Activated T-cell treated with anti-CD3 and anti-CD28 coated beads for 24 hours (primary cell): ENCODE measurements around the gene WBP2.
"Not testable (repeated sequence)": the region's sequence is repeated elsewhere in the genome, so short reads cannot be mapped to it uniquely, and the experiment has no call there.

Experiments used
- DNase-seq: peaks from one replicate; pipeline ENCODE4 v3.0.0-alpha.2; 2020; ENCODE audit warnings: low read depth

Gene WBP2

DNA sequence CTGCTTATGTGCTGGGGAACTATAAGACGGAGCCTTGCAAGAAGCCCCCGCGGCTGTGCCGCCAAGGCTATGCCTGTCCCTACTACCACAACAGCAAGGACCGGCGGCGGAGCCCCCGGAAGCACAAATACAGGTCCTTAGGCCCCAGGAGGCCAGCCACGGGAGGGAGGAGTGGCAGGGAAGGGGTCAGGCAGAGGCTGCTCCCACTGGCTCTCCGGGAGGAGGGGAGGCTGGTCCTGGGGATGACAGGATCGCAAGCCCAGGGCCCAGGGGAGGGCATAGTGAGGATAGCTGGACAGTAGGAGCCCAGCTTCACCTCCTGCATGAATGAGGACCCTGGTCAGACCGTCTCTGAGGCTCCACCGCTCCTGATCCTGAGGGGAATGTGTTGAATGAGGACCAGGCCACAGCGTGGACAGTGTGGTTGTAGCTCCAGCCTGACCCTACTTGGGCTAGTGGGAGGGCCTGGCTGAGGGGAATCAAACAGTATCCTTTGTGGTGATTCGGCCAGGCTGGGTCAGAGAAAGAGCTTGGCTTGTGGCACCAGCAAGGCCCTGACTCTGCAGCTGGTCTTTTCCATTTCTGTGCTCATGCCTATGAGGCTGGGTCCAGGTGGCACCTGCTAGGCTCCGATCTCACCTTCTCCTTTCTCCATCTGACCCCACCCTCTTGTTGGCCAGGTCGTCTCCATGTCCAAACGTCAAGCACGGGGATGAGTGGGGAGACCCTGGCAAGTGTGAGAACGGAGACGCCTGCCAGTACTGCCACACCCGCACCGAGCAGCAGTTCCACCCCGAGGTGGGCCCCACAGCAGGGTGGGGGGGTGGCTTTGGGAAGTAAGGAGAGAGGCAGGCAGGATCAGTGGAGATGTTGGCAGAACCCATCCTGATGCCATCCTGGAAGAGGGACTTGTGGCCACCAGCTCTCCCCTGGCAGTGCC, 41.8 kb downstream of the WBP2 start:
- no peak for DNase-seq

DNA sequence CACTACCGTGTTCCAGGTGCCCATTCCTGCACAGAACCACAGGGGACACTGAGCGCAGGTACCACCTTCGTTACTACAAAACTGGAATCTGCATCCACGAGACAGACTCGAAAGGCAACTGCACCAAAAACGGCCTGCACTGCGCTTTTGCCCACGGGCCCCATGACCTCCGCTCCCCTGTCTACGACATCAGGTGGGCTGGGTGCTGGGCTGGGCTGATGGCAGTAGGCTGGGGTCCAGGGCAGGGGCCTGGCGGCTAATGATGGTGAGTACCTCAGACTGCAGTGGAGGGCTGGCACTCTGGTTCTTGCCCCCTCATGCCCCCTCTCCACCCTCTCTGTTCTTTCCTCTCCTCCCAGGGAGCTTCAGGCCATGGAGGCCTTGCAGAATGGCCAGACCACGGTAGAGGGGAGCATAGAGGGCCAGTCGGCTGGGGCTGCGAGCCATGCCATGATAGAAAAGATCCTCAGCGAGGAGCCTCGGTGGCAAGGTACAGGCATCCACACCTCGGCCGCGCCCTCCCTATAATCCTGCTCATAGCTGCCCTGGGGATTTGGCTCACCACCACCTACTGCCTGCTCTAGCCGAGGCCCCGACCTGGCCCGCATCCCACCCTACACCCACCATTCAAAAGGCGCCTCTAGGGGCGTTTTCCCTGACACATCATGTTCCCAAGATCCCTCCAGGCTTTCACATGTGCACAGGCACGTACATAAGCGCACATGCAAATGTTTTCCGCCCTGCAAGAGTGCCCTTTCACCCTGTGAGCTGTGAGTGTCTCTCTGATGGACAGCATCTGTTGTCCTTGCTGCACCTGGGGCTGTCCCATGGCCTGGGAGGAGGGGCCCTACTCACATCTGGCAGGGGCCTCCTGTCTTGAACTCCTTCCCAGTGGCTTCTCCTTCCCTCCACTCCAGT, 42.8 kb downstream of the WBP2 start:
- no peak for DNase-seq

DNA sequence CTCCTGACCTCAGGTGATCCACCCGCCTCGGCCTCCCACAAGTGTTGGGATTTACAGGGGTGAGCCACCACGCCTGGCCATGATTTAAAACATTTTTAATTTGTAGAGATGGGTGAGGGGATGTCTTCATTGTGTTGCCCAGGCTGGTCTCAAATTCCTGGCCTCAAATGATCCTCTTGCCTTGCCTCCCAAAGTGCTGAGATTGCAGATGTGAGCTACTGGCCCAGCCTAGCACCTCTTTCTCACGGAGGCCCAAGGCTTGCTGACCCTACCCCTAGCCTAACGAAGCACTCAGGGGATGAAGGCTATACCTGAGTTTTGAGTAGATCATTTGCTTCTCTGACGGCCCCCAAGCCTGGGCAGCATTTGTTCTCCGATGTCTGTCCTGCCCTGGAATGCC, 44.0 kb downstream of the WBP2 start:
- DNase-seq = no peak

DNA sequence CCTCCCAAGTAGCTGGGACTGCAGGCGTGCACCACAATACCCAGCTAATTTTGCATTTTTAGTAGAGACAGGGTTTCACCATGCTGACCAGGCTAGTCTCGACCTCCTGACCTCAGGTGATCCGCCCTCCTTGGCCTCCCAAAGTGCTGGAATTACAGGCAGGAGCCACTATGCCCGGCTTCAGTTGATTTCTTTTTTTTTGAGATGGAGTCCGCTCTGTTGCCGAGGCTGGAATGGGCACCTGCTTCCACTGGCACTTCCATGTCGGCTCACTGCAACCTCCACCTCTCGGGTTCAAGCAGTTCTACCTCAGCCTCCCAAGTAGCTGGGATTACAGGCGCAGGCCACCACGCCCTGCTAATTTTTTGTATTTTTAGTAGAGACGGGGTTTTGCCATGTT, 44.4 kb downstream of the WBP2 start:
- not testable (repeated sequence) for DNase-seq

DNA sequence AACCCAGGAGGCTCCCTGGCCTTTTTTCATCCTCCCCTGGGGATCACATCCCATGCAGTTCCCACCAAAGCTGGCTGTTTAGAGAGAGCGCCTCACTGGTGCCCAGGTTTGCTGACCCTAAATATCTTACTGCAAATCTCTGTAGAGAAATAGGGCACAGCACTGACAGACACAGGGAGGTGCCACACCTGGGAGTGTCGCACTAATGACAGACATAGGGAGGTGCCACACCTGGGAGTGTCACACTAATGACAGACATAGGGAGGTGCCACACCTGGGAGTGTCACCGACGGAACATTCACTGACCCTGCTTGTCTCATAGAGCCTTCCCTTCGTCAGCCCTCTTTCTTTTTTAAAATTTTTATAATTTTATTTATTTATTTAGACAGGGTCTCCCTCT, 44.9 kb downstream of the WBP2 start:
- no peak for DNase-seq

DNA sequence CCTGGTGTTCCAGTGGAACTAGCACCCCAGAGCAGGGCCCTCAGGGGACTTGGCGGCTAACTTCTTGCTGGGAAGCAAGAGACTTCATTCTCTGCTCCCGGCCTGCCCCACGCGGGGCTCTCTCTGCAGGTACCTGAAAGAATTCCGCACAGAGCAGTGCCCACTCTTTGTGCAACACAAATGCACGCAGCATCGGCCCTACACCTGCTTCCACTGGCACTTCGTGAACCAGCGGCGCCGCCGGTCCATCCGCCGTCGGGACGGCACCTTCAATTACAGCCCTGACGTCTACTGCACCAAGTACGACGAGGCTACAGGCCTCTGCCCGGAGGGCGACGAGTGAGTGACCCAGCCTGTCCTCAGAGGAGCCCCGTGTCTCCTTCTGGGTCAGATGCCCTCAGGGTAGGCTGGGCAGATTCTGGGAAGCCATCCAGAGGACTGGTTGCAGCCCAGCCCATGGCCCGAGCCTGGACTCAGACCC, 45.5 kb downstream of the WBP2 start:
- no peak for DNase-seq

DNA sequence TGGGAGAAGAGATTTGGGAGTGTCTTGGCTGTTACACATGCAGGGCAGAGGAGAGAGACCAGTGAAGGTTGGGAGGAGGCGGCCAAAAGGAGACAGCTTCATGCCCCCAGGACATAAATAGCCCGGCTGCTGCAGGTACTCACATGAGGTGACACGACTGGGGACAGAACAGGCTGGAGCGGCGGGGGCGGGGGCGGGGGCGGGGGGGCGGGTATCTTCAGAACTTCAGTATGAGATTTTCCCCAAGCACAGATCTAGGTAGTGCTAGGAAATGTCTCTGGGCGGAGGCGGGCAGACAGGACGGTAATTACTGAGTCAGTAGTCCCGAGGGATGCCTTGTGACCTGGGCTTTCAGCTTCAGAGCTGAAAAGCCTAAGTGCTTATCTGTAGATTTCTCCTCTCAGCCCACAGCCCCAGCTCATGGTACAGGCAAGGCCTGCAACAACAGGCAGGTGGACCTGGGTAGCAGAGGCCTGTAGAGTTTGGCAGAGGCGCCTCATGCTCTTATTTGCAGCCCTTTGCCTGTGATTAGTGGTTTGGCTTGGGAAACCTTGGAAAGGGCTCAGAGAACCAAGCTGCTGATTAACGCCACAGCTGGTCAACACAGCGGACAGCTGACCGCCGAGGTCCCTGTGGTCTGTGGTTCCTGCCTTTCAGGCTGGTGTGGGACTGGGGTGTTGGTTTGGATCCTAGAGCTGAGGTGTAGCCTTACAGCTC, 46.1 kb downstream of the WBP2 start:
- DNase-seq = no peak

DNA sequence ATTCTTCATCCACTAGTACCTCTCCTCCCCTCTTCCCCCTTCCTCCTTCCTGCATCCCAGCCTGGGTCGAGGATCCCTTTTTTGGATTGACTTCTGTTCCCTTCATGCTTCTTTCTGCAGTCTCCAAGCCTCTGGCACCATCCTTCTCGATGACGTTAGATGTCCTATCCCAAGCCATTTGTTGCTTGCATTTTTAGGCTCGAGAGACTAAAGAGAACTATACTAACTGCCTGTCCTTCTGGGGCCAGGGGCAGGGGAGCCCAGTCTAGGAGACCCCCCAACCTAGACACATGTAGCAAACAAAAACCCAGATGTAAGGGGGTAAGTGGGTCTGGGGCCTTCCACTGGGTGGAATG, 46.6 kb downstream of the WBP2 start:
- DNase-seq = no peak

DNA sequence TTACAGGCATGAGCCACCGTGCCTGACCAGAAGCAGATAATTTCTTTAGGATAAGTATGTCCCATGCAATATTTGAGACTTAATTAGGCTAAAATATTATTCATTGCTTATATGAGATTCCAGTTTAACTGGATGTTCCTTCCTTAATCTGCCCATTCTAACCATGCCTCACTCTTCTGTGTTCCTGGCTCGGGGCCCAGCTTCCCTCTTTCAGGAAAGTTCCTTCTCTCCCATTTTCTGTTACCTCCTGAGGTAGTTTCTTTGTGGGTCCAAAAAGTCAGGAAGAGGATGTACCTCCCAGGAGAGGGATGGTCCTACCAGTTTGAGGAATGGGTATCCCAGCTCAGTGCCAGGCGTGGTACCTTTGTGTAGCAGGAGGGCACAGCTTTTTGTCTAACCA, 47.3 kb downstream of the WBP2 start:
- no peak for DNase-seq

DNA sequence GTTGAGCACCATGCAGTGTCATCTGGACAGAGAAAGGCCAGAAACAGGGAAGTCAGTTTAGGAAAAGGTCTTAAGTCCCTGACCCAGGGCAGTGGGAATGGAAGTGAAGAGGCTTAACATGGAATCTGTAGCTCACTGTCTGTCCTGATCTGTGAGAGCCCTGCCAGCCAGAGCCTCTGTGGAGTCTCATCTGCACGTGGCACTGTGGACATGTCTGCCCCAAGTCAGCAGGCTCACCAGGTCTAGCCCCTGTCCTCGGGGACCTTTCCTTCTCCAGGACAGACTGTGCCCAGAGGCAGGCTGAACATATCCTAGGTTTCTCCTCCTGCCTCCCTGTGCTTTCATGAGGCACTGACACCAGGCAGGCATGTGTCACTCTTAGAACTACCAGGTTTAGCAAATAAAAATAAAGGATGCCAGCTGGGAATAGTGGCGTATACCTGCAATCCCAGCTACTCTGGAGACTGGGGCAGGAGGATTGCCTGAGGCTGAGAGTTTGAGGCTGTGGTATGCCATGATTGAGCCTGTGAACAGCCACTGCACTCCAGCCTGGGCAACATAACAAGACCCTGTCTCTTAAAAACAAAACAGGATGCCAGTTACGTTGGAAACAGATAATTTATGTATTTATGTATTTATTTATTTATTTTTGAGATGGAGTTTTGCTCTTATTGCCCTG, 48.2 kb downstream of the WBP2 start:
- no peak for DNase-seq

DNA sequence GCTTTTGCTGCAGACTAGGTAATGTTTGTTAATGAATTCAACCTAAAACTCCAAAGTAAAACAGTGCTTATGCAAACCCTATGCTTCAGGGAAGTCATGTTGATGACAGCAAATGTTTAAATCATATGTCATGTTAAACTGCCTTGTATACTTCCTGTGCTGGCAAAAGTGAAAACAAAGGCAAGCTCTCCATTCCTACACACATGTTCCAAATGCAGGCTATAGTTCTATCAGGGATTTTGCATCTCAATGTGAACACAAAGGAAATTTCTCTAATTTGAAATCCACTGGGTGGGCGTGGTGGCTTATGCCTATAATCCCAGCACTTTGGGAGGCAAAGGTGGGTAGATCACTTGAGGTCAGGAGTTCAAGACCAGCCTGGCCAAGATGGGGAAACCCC, 51.3 kb downstream of the WBP2 start:
- no peak for DNase-seq

DNA sequence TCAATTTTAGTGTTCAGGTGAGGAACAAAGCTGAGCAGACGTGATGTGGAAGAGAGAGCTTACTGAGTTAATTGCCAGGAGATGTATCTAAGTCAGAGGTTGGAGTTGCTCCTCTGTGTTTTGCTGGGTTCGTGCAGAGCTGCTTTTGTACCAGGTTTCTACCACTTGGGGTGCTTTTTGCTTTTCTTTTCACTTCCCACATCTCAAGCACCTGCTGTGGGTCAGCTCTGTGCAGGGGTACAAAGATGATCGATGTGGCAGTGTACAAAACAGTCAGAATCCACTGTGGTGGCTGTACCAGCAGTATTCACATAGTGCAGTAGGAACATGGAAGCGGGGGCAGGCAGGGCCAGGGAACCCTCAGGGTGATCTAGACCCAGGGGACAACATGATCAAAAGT, 55.7 kb downstream of the WBP2 start:
- no peak for DNase-seq

DNA sequence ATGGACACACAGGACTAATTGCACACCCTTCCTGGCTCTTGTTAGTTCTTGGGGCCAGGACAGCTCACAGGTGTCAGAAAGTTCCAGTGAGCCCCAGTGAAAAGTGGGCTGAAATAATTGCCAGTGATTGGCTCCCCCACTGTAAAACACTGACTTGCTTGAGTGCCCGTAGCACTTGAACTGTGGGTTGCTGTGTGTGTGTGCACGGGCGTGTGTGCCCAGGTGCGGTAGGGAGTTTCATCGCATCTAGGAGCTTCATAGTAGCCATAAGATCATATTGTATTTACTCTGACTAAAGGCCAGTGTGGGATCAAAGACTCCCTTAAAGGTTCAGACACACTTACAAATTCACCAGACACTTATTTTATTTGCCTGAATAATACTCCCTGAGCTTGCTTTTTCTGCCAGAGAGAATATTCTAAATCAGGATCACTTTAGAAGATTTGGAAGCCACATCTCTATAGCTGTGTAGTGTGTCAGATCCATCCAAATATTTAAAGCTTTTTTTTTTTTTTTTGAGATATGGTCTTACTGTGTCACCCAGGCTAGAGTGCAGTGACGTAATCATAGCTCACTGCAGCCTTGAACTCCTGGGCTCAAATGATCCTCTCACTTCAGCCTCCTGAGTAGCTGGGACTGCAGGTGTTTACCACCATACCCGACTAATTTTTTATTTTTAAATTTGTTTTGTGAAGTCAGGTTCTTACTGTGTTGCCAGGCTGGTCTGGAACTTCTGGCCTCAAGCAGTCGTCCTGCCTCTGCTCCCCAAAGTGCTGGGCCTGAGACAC, 59.1 kb downstream of the WBP2 start:
- no peak for DNase-seq
